Fibroblast of mammary gland (primary cell): ENCODE results near the gene EFCAB11.

Source experiments
- DNase-seq: peaks from one replicate; pipeline ENCODE4 v3.0.0-alpha.2; 2010; ENCODE audit warnings: low read depth
- H3K4me3 ChIP-seq: 2 replicates; pipeline ENCODE4 v1.5.1; 2011; ENCODE audit warnings: low read depth, mild to moderate bottlenecking, low read length, moderate library complexity; ENCODE audit not compliant: control insufficient read depth
- CTCF ChIP-seq: conservative IDR thresholded peaks from 2 replicates; pipeline ENCODE4 v1.5.1; 2011; ENCODE audit warnings: low read depth, low read length, inconsistent platforms; ENCODE audit not compliant: control insufficient read depth, insufficient read depth

The EFCAB11 gene

GRCh38 chr14:89823743-89824142, 130.8 kb downstream of the EFCAB11 start:
- DNase-seq = no peak
- no peak overlapping the region for H3K4me3 ChIP-seq
- no peak for TF ChIP-seq CTCF

- no peak overlapping the region for H3K4me3 ChIP-seq
- DNase-seq = no peak
- TF ChIP-seq CTCF = no peak
Measured at GRCh38 chr14:89814126-89814525, 140.4 kb downstream of the EFCAB11 start.

GRCh38 chr14:89813617-89814031, 140.9 kb downstream of the EFCAB11 start:
- no peak overlapping the region for H3K4me3 ChIP-seq
- DNase-seq = peak; percentile 16

GRCh38 chr14:89811954-89812575, 142.5 kb downstream of the EFCAB11 start:
- no peak for DNase-seq
- H3K4me3 ChIP-seq = no peak overlapping the region
- TF ChIP-seq CTCF = no peak

More at GRCh38 chr14:89813617-89814031, 140.9 kb downstream of the EFCAB11 start:
- no peak for TF ChIP-seq CTCF

- TF ChIP-seq CTCF = no peak
- peak; percentile 62 for DNase-seq
- H3K4me3 ChIP-seq = no peak overlapping the region
Measured at GRCh38 chr14:89810101-89810500, 144.4 kb downstream of the EFCAB11 start.

- DNase-seq = no peak
- TF ChIP-seq CTCF = no peak
- H3K4me3 ChIP-seq = no peak overlapping the region
Measured at GRCh38 chr14:89807892-89808291, 146.6 kb downstream of the EFCAB11 start.

GRCh38 chr14:89807151-89807550, 147.4 kb downstream of the EFCAB11 start:
- no peak overlapping the region for H3K4me3 ChIP-seq
- no peak for DNase-seq
- TF ChIP-seq CTCF = no peak
